DOHH2 (cell line): ENCODE data around the gene HES7.

ENCODE experiments used
- H3F3A ChIP-seq: fragments of 200-600 bp; sonication (generic), shearing (Covaris generic); 2 replicates; pipeline ENCODE4 v1.6.0; 2016; ENCODE audit warnings: antibody characterized with exemption, mild to moderate bottlenecking; ENCODE audit not compliant: control insufficient read depth, insufficient read depth
- H3K27ac ChIP-seq: fragments of 200-600 bp; sonication (generic); 2 replicates; pipeline ENCODE4 v1.5.1; 2014; ENCODE audit warnings: low read depth, mild to moderate bottlenecking, low read length, moderate library complexity
- H3K27me3 ChIP-seq: fragments of 200-600 bp; sonication (generic); 2 replicates; pipeline ENCODE4 v1.6.1; 2014; ENCODE audit warnings: mild to moderate bottlenecking, low read length, mixed read lengths; ENCODE audit not compliant: control insufficient read depth
- H3K36me3 ChIP-seq: fragments of 200-600 bp; sonication (generic); 2 replicates; pipeline ENCODE4 v1.6.1; 2014; ENCODE audit warnings: mild to moderate bottlenecking, low read length, moderate library complexity, mixed read lengths; ENCODE audit not compliant: control insufficient read depth
- H3K4me1 ChIP-seq: fragments of 200-600 bp; sonication (generic); 2 replicates; pipeline ENCODE4 v1.6.1; 2014; ENCODE audit warnings: mild to moderate bottlenecking, low read length, mixed read lengths; ENCODE audit not compliant: control insufficient read depth
- H3K4me2 ChIP-seq: fragments of 200-600 bp; sonication (generic); 2 replicates; pipeline ENCODE4 v1.6.0; 2014; ENCODE audit warnings: mild to moderate bottlenecking, low read length, moderate library complexity
- H3K4me3 ChIP-seq: fragments of 200-600 bp; sonication (generic); 2 replicates; pipeline ENCODE4 v1.5.1; 2014; ENCODE audit warnings: mild to moderate bottlenecking, low read length, mixed read lengths
- H3K79me2 ChIP-seq: fragments of 200-600 bp; sonication (generic); 2 replicates; pipeline ENCODE4 v1.6.1; 2014; ENCODE audit warnings: mild to moderate bottlenecking, low read length, mixed read lengths; ENCODE audit not compliant: control insufficient read depth
- H3K9me2 ChIP-seq: fragments of 200-600 bp; sonication (generic); replicated peaks from 2 replicates; pipeline ENCODE4 v1.6.1; 2014; ENCODE audit warnings: mild to moderate bottlenecking, low read length, mixed read lengths; ENCODE audit not compliant: control insufficient read depth
- H3K9me3 ChIP-seq: fragments of 200-600 bp; sonication (generic); 2 replicates; pipeline ENCODE4 v1.6.1; 2014; ENCODE audit warnings: antibody characterized with exemption, low read length, mixed read lengths; ENCODE audit not compliant: control insufficient read depth, insufficient read depth
- H4K20me1 ChIP-seq: fragments of 200-600 bp; sonication (generic); 2 replicates; pipeline ENCODE4 v1.6.0; 2014; ENCODE audit warnings: low read depth, mild to moderate bottlenecking, antibody characterized with exemption, low read length, moderate library complexity; ENCODE audit not compliant: control insufficient read depth, insufficient read depth
- EZH2phosphoT487 ChIP-seq: fragments of 200-600 bp; sonication (generic); IDR thresholded peaks from 2 replicates; pipeline ENCODE4 v1.6.1; 2017; ENCODE audit warnings: borderline replicate concordance, mild to moderate bottlenecking, antibody characterized with exemption, low read length, moderate library complexity, mixed read lengths
- TF ChIP-seq, protein P1 (sequence below): fragments of 200-600 bp; sonication (generic); IDR thresholded peaks from one replicate; pipeline ENCODE4 v1.5.1; 2014; ENCODE audit warnings: antibody characterized with exemption, mild to moderate bottlenecking, low read depth, low read length; ENCODE audit not compliant: poor library complexity, severe bottlenecking

Gene HES7

DNA sequence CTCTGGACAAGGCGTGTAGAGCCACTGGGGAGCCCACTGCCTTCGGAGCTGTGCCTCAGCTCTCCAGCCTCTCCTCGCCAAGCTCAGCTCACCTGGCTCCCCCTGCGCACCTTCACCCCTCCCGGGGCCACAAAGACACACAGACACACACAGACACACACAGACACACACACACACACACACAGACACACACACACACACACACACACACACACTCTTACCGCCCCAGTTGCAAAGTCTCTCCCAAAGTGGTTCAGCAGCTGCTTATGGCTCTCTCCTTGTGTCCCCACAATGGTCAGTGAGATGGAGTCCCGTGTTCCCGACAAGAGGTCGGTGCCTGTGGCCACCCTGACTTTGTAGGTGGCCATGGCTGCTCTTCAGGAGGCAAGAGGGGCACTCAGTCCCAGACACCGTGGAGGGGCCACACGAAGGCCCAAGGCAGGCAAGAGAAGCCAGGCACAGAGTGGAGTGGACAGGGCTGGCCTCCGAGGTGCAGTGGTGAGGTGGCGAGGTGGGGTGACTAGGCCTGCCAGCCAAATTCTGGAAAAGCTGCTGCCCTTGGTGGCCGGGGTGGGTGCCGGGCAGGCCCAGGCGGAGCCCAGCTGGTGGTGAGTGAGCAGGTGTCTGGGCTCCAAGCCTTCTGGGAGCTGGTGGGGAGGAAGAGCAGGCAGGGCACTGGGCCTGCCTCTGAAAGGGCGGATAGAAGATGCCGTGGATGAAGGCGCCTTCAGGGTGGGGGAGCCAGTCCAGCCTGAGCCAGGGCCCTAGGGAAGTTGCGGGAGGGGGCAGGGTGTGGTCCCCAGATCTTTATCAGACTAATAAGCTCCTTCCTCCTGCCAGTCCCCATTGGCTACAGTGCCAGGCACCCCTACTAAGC lies 36.6 kb downstream of the HES7 start, which contains the start of gene ALOX12B:
TSS of gene ALOX12B (minus strand) at position 642 of the 877 bp plus-strand sequence. CDS start at position 368, 274 bp downstream.
- Histone ChIP-seq H3K36me3 (no peaks in the 10 kb centered on the region), H3K4me2 (no peak within 1 kb of the TSS), H4K20me1 (no peaks in the 10 kb centered on the region), H3K79me2 (no peaks in the 10 kb centered on the region), H3K27ac (no peak within 1 kb of the TSS), H3K9me2 (no peaks in the 10 kb centered on the region), H3K9me3 (no peaks in the 10 kb centered on the region), H3K27me3 (peaks cover 41% of the 10 kb centered on the region), H3K4me1 (peaks cover 19% of the 10 kb centered on the region), H3F3A (no peaks in the 10 kb centered on the region), H3K4me3 (no peak within 1 kb of the TSS)
- TF ChIP-seq, protein P1, sequence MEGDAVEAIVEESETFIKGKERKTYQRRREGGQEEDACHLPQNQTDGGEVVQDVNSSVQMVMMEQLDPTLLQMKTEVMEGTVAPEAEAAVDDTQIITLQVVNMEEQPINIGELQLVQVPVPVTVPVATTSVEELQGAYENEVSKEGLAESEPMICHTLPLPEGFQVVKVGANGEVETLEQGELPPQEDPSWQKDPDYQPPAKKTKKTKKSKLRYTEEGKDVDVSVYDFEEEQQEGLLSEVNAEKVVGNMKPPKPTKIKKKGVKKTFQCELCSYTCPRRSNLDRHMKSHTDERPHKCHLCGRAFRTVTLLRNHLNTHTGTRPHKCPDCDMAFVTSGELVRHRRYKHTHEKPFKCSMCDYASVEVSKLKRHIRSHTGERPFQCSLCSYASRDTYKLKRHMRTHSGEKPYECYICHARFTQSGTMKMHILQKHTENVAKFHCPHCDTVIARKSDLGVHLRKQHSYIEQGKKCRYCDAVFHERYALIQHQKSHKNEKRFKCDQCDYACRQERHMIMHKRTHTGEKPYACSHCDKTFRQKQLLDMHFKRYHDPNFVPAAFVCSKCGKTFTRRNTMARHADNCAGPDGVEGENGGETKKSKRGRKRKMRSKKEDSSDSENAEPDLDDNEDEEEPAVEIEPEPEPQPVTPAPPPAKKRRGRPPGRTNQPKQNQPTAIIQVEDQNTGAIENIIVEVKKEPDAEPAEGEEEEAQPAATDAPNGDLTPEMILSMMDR: no peak
- no peak for TF ChIP-seq EZH2phosphoT487

DNA sequence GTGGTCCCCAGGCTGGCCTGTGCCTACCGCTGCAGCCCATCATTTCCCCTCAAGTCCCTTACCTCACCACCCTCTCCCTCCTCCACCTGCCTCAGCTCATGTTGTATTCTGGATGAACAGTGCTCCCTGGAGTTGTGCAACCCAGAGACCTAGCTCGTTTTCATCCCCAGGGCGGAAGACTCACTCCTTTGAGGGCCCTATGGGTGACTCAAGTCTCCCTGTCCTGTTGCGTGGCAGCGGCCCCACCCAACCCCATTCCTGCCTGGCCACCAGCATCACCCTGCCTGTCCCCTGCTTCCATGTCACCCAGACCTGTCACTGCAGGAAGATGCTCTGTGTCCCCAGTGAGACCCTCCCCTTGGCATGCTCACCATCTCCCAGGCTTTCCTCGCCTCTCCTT lies 39.7 kb downstream of the HES7 start:
- no peaks in the 10 kb centered on the region for H4K20me1 ChIP-seq
- no peak overlapping the region for H3K27ac ChIP-seq
- H3K79me2 ChIP-seq: no peaks in the 10 kb centered on the region
- no peak overlapping the region for H3K4me3 ChIP-seq
- peaks cover 17% of the 10 kb centered on the region for H3K27me3 ChIP-seq
- no peaks in the 10 kb centered on the region for H3K36me3 ChIP-seq
- no peaks in the 10 kb centered on the region for H3K9me2 ChIP-seq
- H3F3A ChIP-seq: no peaks in the 10 kb centered on the region
- no peak overlapping the region for H3K4me2 ChIP-seq
- H3K9me3 ChIP-seq: no peaks in the 10 kb centered on the region
- H3K4me1 ChIP-seq: peaks cover 7% of the 10 kb centered on the region
- TF ChIP-seq EZH2phosphoT487: no peak
- TF ChIP-seq, protein P1: no peak

DNA sequence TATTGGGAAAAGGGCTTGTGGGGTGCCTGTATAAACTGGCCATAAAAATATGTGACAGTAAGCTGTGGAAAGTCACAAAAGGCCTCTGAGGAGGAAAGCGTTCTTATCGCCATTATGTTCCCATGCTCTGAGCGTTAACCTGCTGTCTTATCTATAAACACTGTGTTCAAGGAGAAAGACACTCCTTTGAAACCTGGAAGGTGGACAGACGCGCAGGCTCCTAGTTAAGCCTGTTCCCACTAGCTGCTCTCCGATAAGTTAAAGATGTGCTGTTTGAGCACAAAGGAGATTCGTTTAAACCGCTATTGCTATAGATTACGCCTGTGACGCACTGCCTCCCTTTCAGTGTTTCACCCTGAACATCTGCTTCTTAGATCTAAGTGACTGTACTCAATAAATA lies 41.6 kb downstream of the HES7 start:
- Histone ChIP-seq H3K27me3 (peaks cover 8% of the 10 kb centered on the region; the same call in 1 of the 2 replicates), H3K9me3 (no peaks in the 10 kb centered on the region), H3K4me1 (peaks cover 13% of the 10 kb centered on the region), H3K79me2 (no peaks in the 10 kb centered on the region), H3F3A (no peaks in the 10 kb centered on the region), H3K27ac (no peak overlapping the region), H3K4me2 (no peak overlapping the region), H4K20me1 (no peaks in the 10 kb centered on the region), H3K36me3 (no peaks in the 10 kb centered on the region), H3K9me2 (no peaks in the 10 kb centered on the region), H3K4me3 (no peak overlapping the region)
- TF ChIP-seq EZH2phosphoT487: no peak
- TF ChIP-seq, protein P1: no peak
